ENCODE data around the gene IPO13. TPM values are rescaled to one million over a fixed set of nuclear protein-coding genes. Genes with fewer than 3 reads are reported as not detected.

IPO13 gene
- total and polyA plus RNA-seq, 7 donors, result 26.8 to 140 (median 93.0) TPM

- WGBS, 3 donors, result 90 to 94% (median 93%) methylated on average over 1 of the region's 1 CpG
- DNase-seq (no peak), ATAC-seq (peak in 1 of 4 donors; percentile 28)
- intact Hi-C loops (cut with DNase I), result no loop called here
- no peak overlapping the region for H3K27ac ChIP-seq
- no peaks in the 10 kb centered on the region for H3K9me3 ChIP-seq
- TF ChIP-seq CTCF (IDR thresholded peaks at IDR 0.05), result no peak
- no peak overlapping the region for H3K4me3 ChIP-seq
- H3K36me3 ChIP-seq (ENCODE audit: insufficient read depth in 1 of 2, low read depth in 1 of 2), result peaks cover 0 to 23% of the 10 kb centered on the region in 2 donors
- no peaks in the 10 kb centered on the region for H3K27me3 ChIP-seq (ENCODE audit: insufficient read depth in 3 of 3, low read length in 2 of 3)
- peaks cover 3% of the 10 kb centered on the region for H3K4me1 ChIP-seq
Observed at GRCh38 chr1:43910343-43910742, 36.4 kb upstream of the IPO13 start.

- Histone ChIP-seq H3K27me3 (ENCODE audit: insufficient read depth in 3 of 3, low read length in 2 of 3) (no peaks in the 10 kb centered on the region), H3K4me3 (no peak overlapping the region), H3K4me1 (peaks cover 3% of the 10 kb centered on the region), H3K36me3 (ENCODE audit: insufficient read depth in 1 of 2, low read depth in 1 of 2) (peaks cover 0 to 13% of the 10 kb centered on the region in 2 donors), H3K9me3 (no peaks in the 10 kb centered on the region), H3K27ac (no peak overlapping the region)
- ATAC-seq (peak in 3 of 4 donors; percentile 39 to 60 (median 41)), DNase-seq (peak; percentile 38 to 65)
- intact Hi-C loops (cut with DNase I), result no loop called here
- WGBS, 3 donors, result 59 to 64% (median 63%) methylated on average over 2 of the region's 2 CpGs
- TF ChIP-seq CTCF (IDR thresholded peaks at IDR 0.05), result no peak
Observed at GRCh38 chr1:43912607-43913006, 34.1 kb upstream of the IPO13 start.

GRCh38 chr1:43913051-43913501 is 33.7 kb upstream of the IPO13 start:
- Histone ChIP-seq H3K4me3 (no peak overlapping the region), H3K4me1 (peaks cover 3% of the 10 kb centered on the region), H3K36me3 (ENCODE audit: insufficient read depth in 1 of 2, low read depth in 1 of 2) (peaks cover 0 to 9% of the 10 kb centered on the region in 2 donors), H3K27ac (no peak overlapping the region), H3K27me3 (ENCODE audit: insufficient read depth in 3 of 3, low read length in 2 of 3) (no peaks in the 10 kb centered on the region), H3K9me3 (no peaks in the 10 kb centered on the region)
- ATAC-seq (no peak), DNase-seq (no peak)
- TF ChIP-seq CTCF (IDR thresholded peaks at IDR 0.05), result no peak
- WGBS, 3 donors, result 72 to 79% (median 76%) methylated on average over 7 of the region's 7 CpGs
- intact Hi-C loops (cut with DNase I), result no loop called here

- DNase-seq, result no peak
- H3K27ac ChIP-seq, result no peak overlapping the region
- no peak overlapping the region for H3K4me3 ChIP-seq
- no peak for TF ChIP-seq CTCF (IDR thresholded peaks at IDR 0.05)
- ATAC-seq, result no peak
- intact Hi-C loops (cut with DNase I), result no loop called here
- no peaks in the 10 kb centered on the region for H3K9me3 ChIP-seq
- no peaks in the 10 kb centered on the region for H3K27me3 ChIP-seq (ENCODE audit: insufficient read depth in 3 of 3, low read length in 2 of 3)
- 74 to 81% (median 77%) methylated on average over 18 of the region's 18 CpGs for WGBS, 3 donors
- H3K36me3 ChIP-seq (ENCODE audit: insufficient read depth in 1 of 2, low read depth in 1 of 2), result peaks cover 0 to 7% of the 10 kb centered on the region in 2 donors
- H3K4me1 ChIP-seq, result peaks cover 3% of the 10 kb centered on the region
Observed at GRCh38 chr1:43913666-43914360, 32.9 kb upstream of the IPO13 start.

Measured in psoas muscle (tissue), 8 donors.